ENCODE measurements around the gene GAST. TPM values are rescaled to one million over a fixed set of nuclear protein-coding genes. Genes with fewer than 3 reads are reported as not detected.
A peak's percentile ranks its signal among the peaks of the same experiment; 100 is the strongest.

The GAST gene
- total and polyA plus RNA-seq, 2 of the 13 experiments (the other 11 are each of a cell fraction or from before 2014, with no cell fraction given), result 0.32 to 0.42 TPM

GRCh38 chr17:41711669-41712400, at the start of gene GAST (continued):
- peak; percentile 80 for TF ChIP-seq ZNF296 (CRISPR knock-in tag; conservative IDR thresholded peaks at IDR 0.05)
- peak; percentile 53; the same call in 1 of the 2 replicates for TF ChIP-seq NR2F2 (IDR thresholded peaks at IDR 0.05; ENCODE audit: borderline replicate concordance, low read depth)
- TF ChIP-seq ZKSCAN1 (IDR thresholded peaks at IDR 0.05; ENCODE audit: low read length), result no peak
- TF ChIP-seq SP4 (CRISPR knock-in tag; IDR thresholded peaks at IDR 0.05), result peak; percentile 28; the same call in 1 of the 2 replicates
- TF ChIP-seq ZSCAN25 (CRISPR knock-in tag; IDR thresholded peaks at IDR 0.05), result peak; percentile 65; the same call in 1 of the 2 replicates
- no peak for TF ChIP-seq MAZ (IDR thresholded peaks at IDR 0.05; ENCODE audit: borderline replicate concordance, low read depth, low read length)
- TF ChIP-seq MAZ (CRISPR knock-in tag; IDR thresholded peaks at IDR 0.05; ENCODE audit: low read depth), result 0 out of 2 replicates have a peak, but pooled peaks have one; percentile 44

GRCh38 chr17:41663451-41664171, 48.5 kb upstream of the GAST start:
- WGBS (ENCODE audit: low lambda C conversion rate), result 27% methylated on average over 8 of the region's 8 CpGs

More at GRCh38 chr17:41663451-41664171, 48.5 kb upstream of the GAST start:
- no peak for FAIRE-seq
- POLR2A ChIA-PET, result interaction anchor here (2.6 kb wide), 1 partner anchor 25 kb away, joined by 17 read pairs; the partner anchor contains the start of gene EIF1
- H3K27me3 ChIP-seq (ENCODE audit: control insufficient read depth in 1 of 2, insufficient read depth in 2 of 2, low read length in 2 of 2), result peaks cover 2 to 37% of the 10 kb centered on the region in 2 experiments; a peak in 4 of 5 replicates
- ATAC-seq, result no peak
- H3K4me3 ChIP-seq (replicated peaks in 1 of 3; ENCODE audit: insufficient read depth in 1 of 3, low read depth in 2 of 3, low read length in 3 of 3), result no peak overlapping the region
- CTCF ChIA-PET (ENCODE audit: low intra/inter-chr PET ratio, low total read pairs), result interaction anchor here (1.4 to 8.5 kb wide), 11 partner anchors 14 to 1048 kb away, joined by 5 to 242 read pairs (median 10); partner anchors contain the start of gene EIF1
- H3K27ac ChIP-seq (ENCODE audit: extremely low read length, insufficient read depth, low read length), result no peak overlapping the region
- no peak overlapping the region for H3K9ac ChIP-seq (ENCODE audit: insufficient read depth, low read depth, low read length)
- H3K79me2 ChIP-seq (ENCODE audit: insufficient read depth, low read length), result no peaks in the 10 kb centered on the region
- in situ Hi-C loops (cut with HindIII; ENCODE audit: extremely low pct_ligation_motif_present, low pct_unique_long_range_greater_than_20kb), result loop anchor here (5.0 kb wide), 3 partner anchors 116 to 1046 kb away; no protein-coding TSS in a partner anchor
- H4K20me1 ChIP-seq (ENCODE audit: insufficient read depth, low read length), result no peaks in the 10 kb centered on the region
- TF ChIP-seq ZNF296 (CRISPR knock-in tag; conservative IDR thresholded peaks at IDR 0.05) (no peak), ZNF235 (CRISPR knock-in tag; IDR thresholded peaks at IDR 0.05; ENCODE audit: borderline replicate concordance) (0 out of 2 replicates have a peak, but pooled peaks have one; percentile 15), RARA (CRISPR knock-in tag; IDR thresholded peaks at IDR 0.05) (no peak), EZH2 (conservative IDR thresholded peaks at IDR 0.05; ENCODE audit: low read depth, low read length) (no peak), PITX1 (CRISPR knock-in tag; IDR thresholded peaks at IDR 0.05) (no peak), ATF7-NPFF (CRISPR knock-in tag; IDR thresholded peaks at IDR 0.05; ENCODE audit: low read depth) (no peak), ZNF33B (CRISPR knock-in tag; IDR thresholded peaks at IDR 0.05) (no peak), YY1 (IDR thresholded peaks at IDR 0.05; ENCODE audit: insufficient read depth, insufficient replicate concordance, low read depth, low read length) (no peak), HNF4G (IDR thresholded peaks at IDR 0.05; ENCODE audit: borderline replicate concordance, low read depth, low read length) (no peak), HNF4G (CRISPR knock-in tag; IDR thresholded peaks at IDR 0.05; ENCODE audit: borderline replicate concordance, low read depth) (no peak), ISL2 (CRISPR knock-in tag; IDR thresholded peaks at IDR 0.05) (no peak), ZNF224 (CRISPR knock-in tag; IDR thresholded peaks at IDR 0.05) (0 out of 2 replicates have a peak, but pooled peaks have one; percentile 8), CHD4 (IDR thresholded peaks at IDR 0.05; ENCODE audit: borderline replicate concordance, low read length) (no peak), ZNF350 (CRISPR knock-in tag; IDR thresholded peaks at IDR 0.05; ENCODE audit: borderline replicate concordance, low read depth) (no peak), SPEN (CRISPR knock-in tag; IDR thresholded peaks at IDR 0.05; ENCODE audit: low read depth) (0 out of 2 replicates have a peak, but pooled peaks have one; percentile 2)
- TF ChIP-seq, protein P1, sequence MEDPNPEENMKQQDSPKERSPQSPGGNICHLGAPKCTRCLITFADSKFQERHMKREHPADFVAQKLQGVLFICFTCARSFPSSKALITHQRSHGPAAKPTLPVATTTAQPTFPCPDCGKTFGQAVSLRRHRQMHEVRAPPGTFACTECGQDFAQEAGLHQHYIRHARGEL (CRISPR knock-in tag; IDR thresholded peaks at IDR 0.05), result no peak
- H2AFZ ChIP-seq (ENCODE audit: low read length), result no peak overlapping the region
- DNase-seq (ENCODE audit: low spot score), result no peak
- intact Hi-C loops (cut with micrococcal nuclease; ENCODE audit: unreplicated experiment), result loop anchor here (2.0 to 10.0 kb wide), 3 partner anchors 69 to 1049 kb away; no protein-coding TSS in a partner anchor
- no peaks in the 10 kb centered on the region for H3K9me3 ChIP-seq (ENCODE audit: low read length)
- BruUV-seq (replicated peaks), result no TSS peak
- H3K4me2 ChIP-seq (ENCODE audit: low read depth, low read length), result no peak overlapping the region
- peaks cover 39% of the 10 kb centered on the region for H3K4me1 ChIP-seq (ENCODE audit: insufficient read depth, low read length)
- no peaks in the 10 kb centered on the region for H3K36me3 ChIP-seq (replicated peaks in 1 of 2; ENCODE audit: control insufficient read depth in 1 of 2, insufficient read depth in 2 of 2, low read length in 2 of 2)

Data from HepG2 (cell line).